Smooth muscle cell of the brain vasculature (primary cell): ENCODE measurements around the gene REXO1.
A peak's percentile ranks its signal among the peaks of the same experiment; 100 is the strongest.
"Not testable (repeated sequence)": the region's sequence is repeated elsewhere in the genome, so short reads cannot be mapped to it uniquely, and the experiment has no call there.

ENCODE experiments used
- DNase-seq: peaks from one replicate; pipeline ENCODE4 v3.0.0-alpha.2; 2012; ENCODE audit warnings: low read depth, low spot score

The REXO1 gene

GRCh38 chr19:1813192-1814182 lies 34.8 kb downstream of the REXO1 start:
- no peak for DNase-seq

GRCh38 chr19:1812426-1813191 lies 35.7 kb downstream of the REXO1 start:
- DNase-seq, result peak; percentile 66

DNA sequence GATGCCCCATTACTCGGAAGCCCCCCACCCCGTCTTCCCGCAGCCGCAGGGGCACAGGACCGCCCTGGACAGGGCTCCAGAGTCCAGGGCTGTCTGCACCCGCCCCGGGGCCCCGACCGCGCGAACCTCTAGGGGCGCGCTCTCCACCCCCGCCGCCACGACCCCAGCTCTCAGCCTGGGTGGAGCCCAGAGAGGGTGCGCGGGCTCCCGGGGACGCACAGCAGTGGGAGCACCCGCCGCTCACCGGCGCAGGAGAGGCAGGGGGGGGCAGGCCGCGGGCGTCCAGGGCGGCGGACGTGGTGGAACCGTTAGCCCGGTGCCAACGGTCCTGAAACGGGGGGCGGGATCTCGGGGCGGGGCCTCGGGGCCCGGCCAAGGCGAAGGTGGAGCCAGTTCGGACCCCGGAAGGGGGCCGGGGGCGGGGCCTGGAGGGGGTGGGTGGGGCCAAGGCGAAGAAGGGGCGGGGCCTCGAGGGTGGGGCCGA lies 36.3 kb downstream of the REXO1 start, which contains the start of gene ATP8B3:
TSS of gene ATP8B3 (minus strand) at position 335 of the 484 bp plus-strand sequence. CDS start 540 bp downstream, outside the sequence.
- no peak for DNase-seq

GRCh38 chr19:1811472-1811894 lies 36.8 kb downstream of the REXO1 start:
- no peak for DNase-seq

DNA sequence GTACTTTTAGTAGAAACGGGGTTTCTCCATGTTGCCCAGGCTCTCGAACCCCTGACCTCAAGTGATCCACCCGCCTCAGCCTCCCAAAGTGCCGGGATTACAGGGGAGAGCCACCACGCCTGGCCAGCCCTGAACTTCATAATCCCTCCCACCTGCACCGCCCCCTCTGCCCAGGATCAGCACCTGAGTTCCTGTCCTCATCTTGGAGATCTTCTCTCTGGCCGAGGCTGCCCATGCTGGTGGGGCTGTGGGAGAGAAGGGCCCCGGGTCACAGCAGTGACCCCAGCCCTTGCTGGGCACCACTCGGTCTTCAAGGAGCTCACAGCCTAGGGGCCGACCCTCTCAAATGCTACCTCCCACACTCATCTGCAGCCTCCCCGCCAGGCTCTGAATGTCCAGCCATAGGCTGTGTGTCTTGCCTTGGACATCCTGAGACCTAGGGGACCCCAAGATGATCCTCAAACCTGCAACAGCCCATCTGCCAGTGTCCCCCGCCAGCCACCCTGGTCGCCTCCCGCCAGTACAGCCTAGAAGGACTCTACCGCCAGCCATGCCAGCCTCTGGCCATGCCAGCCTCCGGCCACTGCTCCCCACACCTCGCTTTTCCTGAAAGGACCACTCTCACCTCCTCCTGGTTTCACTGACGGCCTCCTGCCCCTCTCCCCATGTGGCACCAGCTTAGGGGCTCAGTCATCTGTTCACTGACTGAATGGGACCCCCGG lies 37.7 kb downstream of the REXO1 start:
- no peak for DNase-seq

DNA sequence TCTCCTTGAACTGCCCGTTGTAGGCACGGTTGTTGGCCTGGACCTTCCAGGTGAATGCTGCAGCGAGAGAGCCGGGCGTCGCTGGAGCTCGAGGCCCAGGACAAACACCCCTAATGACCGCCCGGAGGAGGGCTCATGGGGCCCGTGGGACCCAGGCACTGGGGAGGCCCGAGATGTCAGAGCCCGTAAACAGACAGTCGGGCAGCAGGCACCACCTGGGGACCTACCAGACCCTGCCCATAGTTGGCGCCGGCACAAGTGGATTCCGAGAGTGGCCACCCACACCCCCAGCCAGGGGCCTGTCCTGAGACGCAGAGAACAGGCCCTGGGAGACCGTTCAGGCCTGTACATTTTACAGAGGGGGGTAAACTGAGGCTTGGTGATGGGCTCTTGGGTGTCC lies 38.6 kb downstream of the REXO1 start:
- no peak for DNase-seq

GRCh38 chr19:1808395-1808731 lies 39.9 kb downstream of the REXO1 start:
- DNase-seq, result no peak

- DNase-seq, result no peak
Measured at GRCh38 chr19:1807695-1808394, 40.4 kb downstream of the REXO1 start.

DNA sequence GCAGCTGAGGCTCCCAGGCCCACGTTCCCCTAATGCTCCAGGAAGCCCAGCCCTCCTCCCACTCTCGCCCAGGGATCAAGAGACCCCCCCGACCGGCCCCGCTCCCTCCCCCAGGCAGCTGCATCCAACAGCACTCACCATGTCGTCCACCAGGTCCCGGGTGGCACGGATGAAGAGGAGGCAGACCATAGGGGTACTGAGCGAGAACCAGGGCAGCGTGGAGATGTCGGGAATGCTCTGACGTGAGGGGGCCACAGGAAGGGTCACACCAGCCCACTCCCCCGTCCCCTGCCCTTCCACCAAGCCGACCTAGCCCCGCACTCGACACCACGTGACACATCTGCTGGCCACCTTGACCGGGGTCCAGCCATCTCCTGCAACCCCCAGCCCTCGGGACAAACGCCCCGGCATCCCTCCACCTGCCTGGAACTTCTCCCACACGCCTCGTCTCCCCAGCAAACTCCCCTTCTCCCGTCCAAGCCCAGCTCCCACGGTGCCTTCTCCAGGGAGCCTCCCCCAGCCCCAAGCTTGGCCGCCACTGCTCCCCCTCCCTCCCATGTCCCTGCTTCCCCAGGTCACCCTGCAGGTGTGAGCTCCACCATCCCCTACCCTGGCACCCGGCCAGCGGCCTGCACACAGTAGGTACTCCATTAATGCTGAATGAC lies 41.1 kb downstream of the REXO1 start:
- DNase-seq, result no peak

- DNase-seq, result no peak
Measured at GRCh38 chr19:1806184-1807029, 41.9 kb downstream of the REXO1 start.

DNA sequence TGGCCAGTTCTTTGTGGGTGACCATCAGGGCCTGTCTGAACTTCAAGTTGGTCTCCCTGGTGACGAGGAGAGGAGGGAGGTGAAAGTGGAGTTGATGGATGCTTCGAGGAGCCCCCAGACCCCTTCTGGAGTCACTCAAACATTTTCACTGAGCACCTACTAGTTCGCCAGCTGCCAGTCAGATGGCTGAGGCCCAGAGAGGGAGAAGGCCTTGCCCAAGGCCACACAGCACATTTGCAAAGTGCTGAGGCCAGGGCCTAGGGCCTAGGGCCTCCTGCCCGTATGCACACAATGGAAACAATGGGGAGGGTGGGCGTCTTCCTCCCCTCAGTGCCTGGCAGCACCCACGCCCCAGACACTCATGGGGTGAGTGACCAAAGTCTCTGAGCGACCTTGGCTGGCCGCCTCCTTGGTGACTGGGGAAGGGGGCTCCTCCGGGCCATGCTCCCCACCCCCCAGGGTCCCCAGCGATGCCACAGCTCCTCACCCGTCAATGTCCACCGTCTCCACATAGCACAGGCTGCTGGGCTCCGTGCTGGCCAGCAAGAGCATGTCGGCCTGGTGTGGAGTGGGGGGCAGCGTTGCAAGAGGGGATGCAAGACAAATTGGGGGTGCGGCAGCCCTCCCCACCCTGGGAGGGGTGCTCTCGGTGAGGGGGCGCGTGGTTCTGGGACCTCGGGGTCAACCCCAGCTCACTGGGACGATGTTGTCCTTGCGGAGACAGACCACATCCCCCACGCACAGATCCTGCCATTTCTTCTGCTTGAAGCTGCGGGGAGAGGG lies 42.7 kb downstream of the REXO1 start:
- no peak for DNase-seq

DNA sequence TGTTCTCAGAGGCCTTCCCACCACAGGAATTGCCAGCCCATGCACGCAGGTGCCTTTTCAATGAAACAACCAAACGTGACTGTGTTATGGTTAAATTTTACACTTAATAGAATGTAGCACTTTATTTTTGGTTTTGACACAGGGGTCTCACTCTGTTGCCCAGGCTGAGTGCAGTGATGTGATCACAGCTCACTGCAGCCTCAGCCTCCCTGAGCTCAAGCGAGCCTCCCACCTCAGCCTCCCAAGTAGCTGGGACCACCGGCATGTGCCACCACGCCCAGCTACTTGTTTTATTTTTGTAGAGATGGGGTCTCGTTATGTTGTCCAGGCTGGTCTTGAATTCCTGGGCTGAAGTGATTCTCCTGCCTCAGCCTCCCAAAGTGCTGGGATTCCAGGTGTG lies 43.4 kb downstream of the REXO1 start:
- DNase-seq, result no peak

GRCh38 chr19:1799695-1800342 lies 48.5 kb downstream of the REXO1 start:
- no peak for DNase-seq

GRCh38 chr19:1797313-1797712 lies 51.0 kb downstream of the REXO1 start:
- not testable (repeated sequence) for DNase-seq

GRCh38 chr19:1796395-1797142 lies 51.7 kb downstream of the REXO1 start:
- DNase-seq, result no peak

DNA sequence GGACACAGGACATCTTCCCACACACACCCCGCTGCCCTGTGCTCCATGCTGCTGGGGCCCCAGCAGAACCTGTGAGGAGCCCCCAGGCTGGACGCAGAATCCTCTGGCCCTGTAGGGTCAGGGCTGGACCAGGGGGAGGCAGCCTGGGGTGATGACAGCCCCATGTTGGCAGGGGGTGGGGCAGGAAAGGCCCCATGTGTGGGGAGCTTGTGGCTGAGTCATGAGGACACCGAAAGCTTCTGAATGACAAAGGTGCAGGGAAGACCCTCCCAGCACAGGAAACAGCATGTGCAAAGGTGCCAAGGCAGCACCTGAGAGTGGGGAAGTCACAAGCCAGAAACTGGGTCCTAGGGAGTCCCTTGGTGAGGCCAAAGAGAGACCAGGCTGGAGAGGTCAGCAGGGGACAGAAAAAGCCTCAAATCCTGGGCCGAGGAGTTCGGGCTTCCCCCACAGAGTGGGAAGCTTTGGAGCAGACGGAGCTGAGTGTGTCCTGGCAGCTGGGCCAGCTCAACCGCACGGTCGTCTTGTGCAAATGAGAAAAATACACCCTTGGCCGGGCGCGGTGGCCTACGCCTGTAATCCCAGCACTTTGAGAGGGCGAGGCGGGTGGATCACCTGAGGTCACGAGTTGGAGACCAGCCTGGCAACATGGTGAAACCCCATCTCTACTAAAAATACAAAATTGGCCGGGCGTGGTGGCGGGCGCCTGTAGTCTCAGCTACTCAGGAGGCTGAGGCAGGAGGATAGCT lies 53.7 kb downstream of the REXO1 start:
- DNase-seq, result no peak

- DNase-seq, result no peak
Measured at GRCh38 chr19:1791879-1792278, 56.4 kb downstream of the REXO1 start.
